GM12874 (cell line): Measurements from ENCODE around the gene ENHO.

Experiments
- CTCF ChIP-seq: IDR thresholded peaks from 2 replicates; pipeline ENCODE4 v1.5.1; 2011; ENCODE audit warnings: low read depth, mild to moderate bottlenecking, control low read depth, low read length, moderate library complexity; ENCODE audit not compliant: insufficient read depth

ENHO gene

DNA sequence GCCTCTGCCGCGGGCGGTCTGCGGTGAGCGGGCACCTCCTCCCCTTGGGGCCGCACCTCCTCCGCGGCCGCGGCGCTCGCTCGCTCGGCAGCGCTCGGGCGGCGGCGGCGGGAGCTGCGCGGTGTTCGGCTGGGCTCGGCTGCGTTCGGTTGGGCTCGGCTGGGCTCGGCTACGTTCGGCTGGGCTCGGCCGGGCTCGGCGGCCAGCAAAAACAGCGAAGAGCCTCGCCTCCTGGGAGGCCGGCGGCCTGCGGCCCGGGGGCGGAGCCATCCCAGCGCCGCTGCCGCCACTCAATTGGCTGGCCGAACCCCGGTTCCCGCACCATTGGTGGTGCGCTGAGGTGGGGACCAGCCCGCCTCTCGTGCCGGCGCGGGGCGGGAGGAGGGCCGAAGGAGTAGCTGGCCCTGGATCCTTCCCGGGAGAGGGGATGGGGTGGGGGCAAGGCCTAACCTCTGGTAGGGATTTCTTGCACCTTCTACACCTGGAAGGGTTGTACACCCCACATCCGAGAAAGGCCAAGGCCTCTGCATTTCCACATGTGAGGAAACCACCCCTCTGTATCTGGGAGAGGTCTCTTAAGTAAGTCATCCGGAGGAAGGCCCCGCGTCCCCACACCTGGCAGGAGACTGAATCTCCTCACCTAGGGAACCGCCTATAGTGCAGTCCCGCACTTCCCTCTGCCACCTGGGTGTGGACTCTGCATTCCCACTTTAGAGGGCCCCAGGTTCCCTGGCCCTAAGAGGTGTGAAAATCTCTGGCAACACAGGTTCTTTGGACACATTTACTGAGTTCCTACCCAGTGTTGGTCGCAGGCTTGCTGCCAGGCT is at the start of gene ENHO:
TSS of gene ENHO (minus strand) at position 20 of the 827 bp plus-strand sequence. CDS start 1,295 bp downstream, outside the sequence.
- no peak for TF ChIP-seq CTCF

DNA sequence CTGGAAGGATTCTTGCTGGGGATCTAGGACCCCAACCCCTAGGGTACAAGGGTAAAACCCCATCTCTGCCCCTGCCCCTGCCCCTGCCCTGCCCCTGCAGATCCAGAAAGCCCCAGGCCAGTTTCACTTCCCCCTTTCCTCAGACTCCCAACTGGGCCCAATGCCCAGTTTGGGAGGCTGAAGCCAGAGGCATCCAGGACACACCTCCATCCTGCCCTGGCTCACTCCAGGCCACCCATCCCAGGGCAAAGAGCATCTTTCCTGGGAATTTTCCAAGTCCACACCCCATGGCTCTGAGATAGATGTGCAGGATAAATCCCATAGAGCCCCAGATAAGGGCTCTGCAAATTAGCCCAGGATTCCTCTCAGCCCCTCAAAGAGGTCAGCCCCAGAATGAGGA is 49.3 kb upstream of the ENHO start:
- no peak for TF ChIP-seq CTCF

DNA sequence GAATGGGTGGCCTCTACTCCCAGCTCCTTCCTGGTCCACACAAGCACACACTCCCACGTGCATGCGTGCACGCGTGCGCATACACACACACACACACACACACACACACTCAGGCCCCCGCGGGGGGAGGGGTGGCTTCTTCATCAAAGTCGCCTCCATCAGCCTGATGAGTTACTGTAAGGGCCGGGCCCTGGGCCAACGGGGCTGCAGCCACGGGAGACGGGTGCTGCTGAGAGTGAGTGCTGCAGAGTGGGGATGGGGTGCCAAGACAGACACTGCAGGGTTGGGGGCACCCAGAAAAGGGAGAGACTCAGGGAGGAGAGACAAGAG is 48.7 kb upstream of the ENHO start:
- TF ChIP-seq CTCF, result no peak

- no peak for TF ChIP-seq CTCF
These were observed 48.2 kb upstream of the ENHO start for GRCh38 chr9:34570809-34571480.

DNA sequence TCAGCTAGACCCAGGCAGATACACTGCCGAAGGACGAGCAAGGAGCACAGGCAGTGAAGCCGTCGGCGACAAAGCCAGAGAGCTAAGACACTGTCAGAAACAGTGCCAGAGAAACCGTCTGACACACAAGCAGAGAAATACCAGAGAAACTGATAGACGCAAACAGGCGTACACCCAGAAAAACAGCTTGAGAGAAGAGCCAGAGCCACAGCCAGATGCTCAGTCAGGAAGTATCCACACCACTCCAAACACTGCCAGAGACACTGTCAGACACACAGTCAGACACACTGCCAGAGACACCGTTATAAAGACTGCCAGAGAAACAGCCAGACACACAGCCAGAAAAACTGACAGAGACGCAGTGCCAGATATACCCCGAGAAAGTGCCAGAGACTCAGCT is 47.6 kb upstream of the ENHO start:
- no peak for TF ChIP-seq CTCF

GRCh38 chr9:34568774-34569173 is 46.0 kb upstream of the ENHO start:
- TF ChIP-seq CTCF, result no peak

GRCh38 chr9:34568133-34568532 is 45.3 kb upstream of the ENHO start:
- no peak for TF ChIP-seq CTCF
